ENCODE data around the gene HOXD4. TPM values are rescaled to one million over a fixed set of nuclear protein-coding genes. Genes with fewer than 3 reads are reported as not detected.

Gene HOXD4
- total RNA-seq, 1 experiment from 2014 or later = not detected

- DNase-seq (ENCODE audit: low read depth) = no peak
Measured at GRCh38 chr2:176114120-176114929, 37.0 kb upstream of the HOXD4 start.

GRCh38 chr2:176114930-176115625 is 36.3 kb upstream of the HOXD4 start:
- no peak for DNase-seq (ENCODE audit: low read depth)

- DNase-seq (ENCODE audit: low read depth) = no peak
Measured at GRCh38 chr2:176115883-176116813, 35.2 kb upstream of the HOXD4 start, which contains the start of gene HOXD10. Gene HOXD10, plus strand, starts transcription at chr2:176116778. Its CDS starts 56 bp downstream, at chr2:176116834.

- no peak for DNase-seq (ENCODE audit: low read depth)
Measured at GRCh38 chr2:176117162-176117822, 34.1 kb upstream of the HOXD4 start.

- no peak for DNase-seq (ENCODE audit: low read depth)
Measured at GRCh38 chr2:176117823-176118371, 33.5 kb upstream of the HOXD4 start.

GRCh38 chr2:176118601-176119339 is 32.6 kb upstream of the HOXD4 start:
- DNase-seq (ENCODE audit: low read depth) = no peak

GRCh38 chr2:176120364-176121189 is 30.8 kb upstream of the HOXD4 start:
- DNase-seq (ENCODE audit: low read depth) = no peak

GRCh38 chr2:176121190-176122051 is 29.9 kb upstream of the HOXD4 start:
- DNase-seq (ENCODE audit: low read depth) = no peak

GRCh38 chr2:176122052-176122682 is 29.2 kb upstream of the HOXD4 start:
- DNase-seq (ENCODE audit: low read depth) = no peak

- no peak for DNase-seq (ENCODE audit: low read depth)
Measured at GRCh38 chr2:176122683-176123410, 28.5 kb upstream of the HOXD4 start, which contains the start of gene HOXD9. Gene HOXD9, plus strand, starts transcription at chr2:176122719. Its CDS starts 50 bp downstream, at chr2:176122769.

- no peak for DNase-seq (ENCODE audit: low read depth)
Measured at GRCh38 chr2:176123411-176124109, 27.8 kb upstream of the HOXD4 start.

GRCh38 chr2:176124110-176124946 is 27.0 kb upstream of the HOXD4 start:
- no peak for DNase-seq (ENCODE audit: low read depth)

- no peak for DNase-seq (ENCODE audit: low read depth)
Measured at GRCh38 chr2:176124947-176125771, 26.2 kb upstream of the HOXD4 start.

GRCh38 chr2:176125772-176126054 is 25.6 kb upstream of the HOXD4 start:
- DNase-seq (ENCODE audit: low read depth) = no peak

All from HT1080 (cell line).